IMR-90 (cell line): ENCODE data around the gene ST6GALNAC2. TPM values are rescaled to one million over a fixed set of nuclear protein-coding genes. Genes with fewer than 3 reads are reported as not detected.

Experiments used
- ATAC-seq: fragments of 200-7000 bp; cut with Tn5 transposase; 2 replicates; pipeline ENCODE4 v1.9.1; 2020; ENCODE audit warnings: low read depth, mild to moderate bottlenecking, moderate library complexity
- BruUV-seq: library from RNA; stranded (reverse); fragments of 400-500 nt; replicated peaks from 2 replicates; lab custom pipeline; 2021; lab: Mats Ljungman, UMichigan
- CTCF ChIA-PET: fragments of 300-600 bp; formaldehyde crosslinking; extraction: SDS; loops from one replicate; lab custom pipeline; 2021; ENCODE audit warnings: antibody characterized with exemption; lab: Yijun Ruan, JAX
- POLR2A ChIA-PET: fragments of 300-600 bp; sonication (Branson Sonifier 250); formaldehyde crosslinking; loops from one replicate; lab custom pipeline; 2022; ENCODE audit warnings: antibody characterized with exemption; ENCODE audit not compliant: unreplicated experiment; lab: Charles Lee
- DNase-seq: peaks from one replicate; pipeline ENCODE4 v3.0.0; 2013
- H2AFZ ChIP-seq: replicated peaks from 2 replicates; pipeline ENCODE3; 2013; ENCODE audit warnings: low read length, mild to moderate bottlenecking; ENCODE audit not compliant: poor library complexity
- H2AK5ac ChIP-seq: 2 replicates; pipeline ENCODE4 v1.6.1; 2013; ENCODE audit warnings: low read depth, low read length, inconsistent platforms
- H2AK9ac ChIP-seq: replicated peaks from 2 replicates; pipeline ENCODE3; 2013; ENCODE audit warnings: mild to moderate bottlenecking, low read depth, low read length, moderate library complexity; ENCODE audit not compliant: poor library complexity
- H2BK120ac ChIP-seq: 2 replicates; pipeline ENCODE4 v1.6.1; 2013; ENCODE audit warnings: low read depth, low read length, inconsistent platforms
- H2BK15ac ChIP-seq: 3 replicates; pipeline ENCODE4 v1.6.1; 2013; ENCODE audit warnings: low read depth, low read length, inconsistent platforms
- H2BK20ac ChIP-seq: 2 replicates; pipeline ENCODE4 v1.6.1; 2013; ENCODE audit warnings: low read depth, mild to moderate bottlenecking, inconsistent platforms, low read length, moderate library complexity
- H2BK5ac ChIP-seq: 2 replicates; pipeline ENCODE4 v1.6.1; 2013; ENCODE audit warnings: mild to moderate bottlenecking, low read depth, low read length, inconsistent platforms; ENCODE audit not compliant: poor library complexity, severe bottlenecking
- H3K14ac ChIP-seq: replicated peaks from 2 replicates; pipeline ENCODE4 v1.6.1; 2013; ENCODE audit warnings: low read depth, low read length, inconsistent platforms
- H3K18ac ChIP-seq: 2 replicates; pipeline ENCODE4 v1.6.1; 2013; ENCODE audit warnings: low read depth, low read length, control low read depth
- H3K23ac ChIP-seq: 2 replicates; pipeline ENCODE4 v1.6.1; 2013; ENCODE audit warnings: low read depth, low read length, inconsistent platforms
- H3K27ac ChIP-seq: 2 replicates; pipeline ENCODE4 v1.5.1; 2013; ENCODE audit warnings: mild to moderate bottlenecking, control low read depth, low read length; ENCODE audit not compliant: insufficient read depth
- H3K27me3 ChIP-seq: 2 replicates; pipeline ENCODE4 v1.6.1; 2013; ENCODE audit warnings: low read length; ENCODE audit not compliant: control insufficient read depth, insufficient read depth
- H3K36me3 ChIP-seq: 2 replicates; pipeline ENCODE4 v1.6.1; 2013; ENCODE audit warnings: low read length, mixed read lengths; ENCODE audit not compliant: control insufficient read depth, insufficient read depth
- H3K4ac ChIP-seq: 2 replicates; pipeline ENCODE4 v1.6.1; 2013; ENCODE audit warnings: low read depth, low read length, inconsistent platforms
- H3K4me1 ChIP-seq: 2 replicates; pipeline ENCODE4 v1.6.1; 2013; ENCODE audit warnings: low read length, mixed read lengths; ENCODE audit not compliant: control insufficient read depth, insufficient read depth
- H3K4me2 ChIP-seq: 2 replicates; pipeline ENCODE4 v1.6.1; 2013; ENCODE audit warnings: low read depth, mild to moderate bottlenecking, control low read depth, low read length, moderate library complexity
- H3K4me3 ChIP-seq: 2 replicates; pipeline ENCODE4 v1.5.1; 2013; ENCODE audit warnings: low read depth, mild to moderate bottlenecking, control low read depth, low read length, moderate library complexity; ENCODE audit not compliant: insufficient read depth
- H3K56ac ChIP-seq: 2 replicates; pipeline ENCODE4 v1.6.1; 2013; ENCODE audit warnings: low read length, inconsistent platforms; ENCODE audit not compliant: insufficient read depth; ENCODE audit errors: extremely low read depth
- H3K79me1 ChIP-seq, 2 experiments: 2 replicates each; pipeline ENCODE4 v1.6.1; 2013; ENCODE audit warnings: low read length in 2 of 2, inconsistent platforms in 1 of 2, low read depth in 1 of 2
- H3K9ac ChIP-seq: 2 replicates; pipeline ENCODE4 v1.6.1; 2013; ENCODE audit warnings: low read depth, low read length, control low read depth
- H3K9me1 ChIP-seq: 2 replicates; pipeline ENCODE4 v1.6.1; 2013; ENCODE audit warnings: low read length, inconsistent platforms; ENCODE audit not compliant: insufficient read depth
- H3K9me3 ChIP-seq: 2 replicates; pipeline ENCODE4 v1.6.1; 2013; ENCODE audit warnings: low read length; ENCODE audit not compliant: control insufficient read depth, insufficient read depth
- H4K20me1 ChIP-seq: 2 replicates; pipeline ENCODE4 v1.6.1; 2013; ENCODE audit warnings: low read length, inconsistent platforms; ENCODE audit not compliant: insufficient read depth
- H4K5ac ChIP-seq: 2 replicates; pipeline ENCODE4 v1.6.1; 2013; ENCODE audit warnings: mild to moderate bottlenecking, low read depth, low read length, control low read depth
- H4K8ac ChIP-seq, 2 experiments: 2 replicates each; pipeline ENCODE4 v1.6.1; 2013; ENCODE audit warnings: low read depth in 2 of 2, low read length in 2 of 2, control low read depth in 1 of 2, inconsistent platforms in 1 of 2
- H4K91ac ChIP-seq: 2 replicates; pipeline ENCODE4 v1.6.1; 2013; ENCODE audit warnings: low read depth, low read length, inconsistent platforms; ENCODE audit not compliant: insufficient read depth
- BHLHE40 ChIP-seq: fragments of 150-350 bp; IDR thresholded peaks from 2 replicates; pipeline ENCODE4 v1.6.1; 2016; ENCODE audit warnings: mild to moderate bottlenecking, low read depth, low read length
- CTCF ChIP-seq: conservative IDR thresholded peaks from 2 replicates; pipeline ENCODE4 v1.5.1; 2012; ENCODE audit warnings: mild to moderate bottlenecking, low read depth, low read length, improper control_type of control experiment
- ELK1 ChIP-seq: fragments of 150-350 bp; IDR thresholded peaks from 2 replicates; pipeline ENCODE4 v1.6.1; 2016; ENCODE audit warnings: low read depth, mild to moderate bottlenecking, low read length, moderate library complexity, borderline replicate concordance
- MAFK ChIP-seq: IDR thresholded peaks from 2 replicates; pipeline ENCODE4 v1.6.1; 2012; ENCODE audit warnings: low read depth, low read length, improper control_type of control experiment
- MXI1 ChIP-seq: IDR thresholded peaks from 2 replicates; pipeline ENCODE4 v1.6.1; 2012; ENCODE audit warnings: low read depth, mild to moderate bottlenecking, low read length, moderate library complexity, borderline replicate concordance
- NFE2L2 ChIP-seq: fragments of 150-350 bp; IDR thresholded peaks from 2 replicates; pipeline ENCODE4 v1.6.1; 2016; ENCODE audit warnings: low read depth, mild to moderate bottlenecking, low read length
- RCOR1 ChIP-seq: IDR thresholded peaks from 2 replicates; pipeline ENCODE4 v1.6.1; 2012; ENCODE audit warnings: mild to moderate bottlenecking, low read length, improper control_type of control experiment; ENCODE audit not compliant: insufficient replicate concordance
- RFX5 ChIP-seq: IDR thresholded peaks from 2 replicates; pipeline ENCODE4 v1.8.0; 2012; ENCODE audit warnings: low read depth, mild to moderate bottlenecking, low read length, moderate library complexity
- USF2 ChIP-seq: fragments of 150-350 bp; IDR thresholded peaks from 2 replicates; pipeline ENCODE4 v1.6.1; 2017; ENCODE audit warnings: mild to moderate bottlenecking, antibody characterized with exemption, low read length, low read depth
- WGBS, 2 experiments: methylation state at CpG; one replicate each; pipeline versions ENCODE4 v1.1.5 to v1.1.7; 2013; ENCODE audit warnings: missing lambda C conversion rate in 2 of 2; ENCODE audit not compliant: insufficient read length in 1 of 2; ENCODE audit errors: extremely low coverage in 2 of 2; 5-methylcytosine and 5-hydroxymethylcytosine counted together
- dilution Hi-C: fragments of 300-500 bp; cut with HindIII; formaldehyde crosslinking; loops from one replicate; pipeline ENCODE4 v1.14.3; 2018; ENCODE audit warnings: low sequenced_read_pairs; ENCODE audit not compliant: unreplicated experiment
- in situ Hi-C: fragments of 300-500 bp; cut with MboI; formaldehyde crosslinking; loops from 3 replicates; pipeline ENCODE4 v1.14.3; 2019; ENCODE audit warnings: low sequenced_read_pairs, inconsistent platforms, mixed read lengths
- intact Hi-C: fragments of 100-400 bp; cut with micrococcal nuclease; formaldehyde crosslinking; loops from 2 replicates; pipeline ENCODE4 v1.10.0; 2022
- polyA plus RNA-seq, 3 experiments: library from polyadenylated mRNA; depleted of rRNA; stranded (reverse); fragments of >200 nt; gene quantifications; 2 replicates each; pipeline ENCODE4 v1.2.3, GENCODE V29; 2012; ENCODE audit warnings: low replicate concordance in 1 of 3
- total RNA-seq: library from RNA; depleted of rRNA; stranded (reverse); fragments of >200 nt; gene quantifications from 2 replicates; pipeline ENCODE4 v1.2.3, GENCODE V29; 2012

ST6GALNAC2 gene
- total and polyA plus RNA-seq, 2 of the 4 experiments (the other 2 are of a cell fraction) = 0.10 TPM; not detected in 1

- TF ChIP-seq BHLHE40 (no peak), NFE2L2 (no peak), RFX5 (no peak), RCOR1 (no peak), MAFK (no peak), USF2 (no peak), MXI1 (no peak), CTCF (no peak), ELK1 (no peak)
- Histone ChIP-seq H2BK5ac (no peak overlapping the region), H3K27ac (no peak overlapping the region), H2BK20ac (no peak overlapping the region), H3K4me3 (no peak overlapping the region), H3K4me2 (peak overlapping the region; percentile 45; the same call in 1 of the 2 replicates), H3K9me3 (no peaks in the 10 kb centered on the region), H4K8ac (no peak overlapping the region), H3K9me1 (peaks cover 9% of the 10 kb centered on the region), H3K27me3 (peaks cover 2% of the 10 kb centered on the region; the same call in 1 of the 2 replicates), H2BK15ac (peak overlapping the region; percentile 41; the same call in 1 of the 3 replicates), H3K14ac (no peak overlapping the region), H2AFZ (no peak overlapping the region), H2AK5ac (peak overlapping the region; percentile 55), H4K5ac (0 out of 2 replicates have a peak overlapping the region, but pooled peaks have one; percentile 15), H3K4ac (peak overlapping the region; percentile 25), H3K18ac (no peak overlapping the region), H3K23ac (peak overlapping the region; percentile 84), H3K36me3 (peaks cover 4% of the 10 kb centered on the region; the same call in 1 of the 2 replicates), H3K56ac (no peak overlapping the region), H3K79me1 (peaks cover 0 to 11% of the 10 kb centered on the region in 2 experiments; a peak in 1 of 4 replicates), H3K4me1 (peaks cover 11% of the 10 kb centered on the region), H2BK120ac (no peak overlapping the region), H2AK9ac (no peak overlapping the region), H4K20me1 (no peaks in the 10 kb centered on the region), H4K91ac (no peak overlapping the region), H3K9ac (no peak overlapping the region)
- ATAC-seq (no peak), DNase-seq (no peak)
- 93% methylated on average over 5 of the region's 19 CpGs; no CpG with 5 or more reads in 1 of the 2 experiments for WGBS, 2 experiments
- BruUV-seq = no TSS peak
- dilution Hi-C loops = no loop called here
- in situ Hi-C loops = no loop called here
- CTCF ChIA-PET = interaction anchor here (1.1 kb wide), 1 partner anchor 9 kb away, joined by 3 read pairs; no protein-coding TSS in a partner anchor
- intact Hi-C loops = loop anchor here (10.0 kb wide), 1 partner anchor 529 kb away; no protein-coding TSS in a partner anchor
- POLR2A ChIA-PET = interaction anchor here (0.6 kb wide), 1 partner anchor 153 kb away, joined by 3 read pairs; no protein-coding TSS in a partner anchor
Observed at GRCh38 chr17:76535788-76536510, 49.7 kb downstream of the ST6GALNAC2 start.
